ENCODE results near the gene SLC38A1.

GRCh38 chr12:46240436-46240835 is 28.4 kb downstream of the SLC38A1 start:
- TF ChIP-seq, protein P1, sequence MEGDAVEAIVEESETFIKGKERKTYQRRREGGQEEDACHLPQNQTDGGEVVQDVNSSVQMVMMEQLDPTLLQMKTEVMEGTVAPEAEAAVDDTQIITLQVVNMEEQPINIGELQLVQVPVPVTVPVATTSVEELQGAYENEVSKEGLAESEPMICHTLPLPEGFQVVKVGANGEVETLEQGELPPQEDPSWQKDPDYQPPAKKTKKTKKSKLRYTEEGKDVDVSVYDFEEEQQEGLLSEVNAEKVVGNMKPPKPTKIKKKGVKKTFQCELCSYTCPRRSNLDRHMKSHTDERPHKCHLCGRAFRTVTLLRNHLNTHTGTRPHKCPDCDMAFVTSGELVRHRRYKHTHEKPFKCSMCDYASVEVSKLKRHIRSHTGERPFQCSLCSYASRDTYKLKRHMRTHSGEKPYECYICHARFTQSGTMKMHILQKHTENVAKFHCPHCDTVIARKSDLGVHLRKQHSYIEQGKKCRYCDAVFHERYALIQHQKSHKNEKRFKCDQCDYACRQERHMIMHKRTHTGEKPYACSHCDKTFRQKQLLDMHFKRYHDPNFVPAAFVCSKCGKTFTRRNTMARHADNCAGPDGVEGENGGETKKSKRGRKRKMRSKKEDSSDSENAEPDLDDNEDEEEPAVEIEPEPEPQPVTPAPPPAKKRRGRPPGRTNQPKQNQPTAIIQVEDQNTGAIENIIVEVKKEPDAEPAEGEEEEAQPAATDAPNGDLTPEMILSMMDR (IDR thresholded peaks at IDR 0.05 in 8 of 11, conservative IDR thresholded peaks at IDR 0.05 in 3 of 11): no peak
- TF ChIP-seq POLR2AphosphoS5 (IDR thresholded peaks at IDR 0.05) (no peak), POLR2A (IDR thresholded peaks at IDR 0.05) (no peak)
